ENCODE data around the gene RAD51B. TPM values are rescaled to one million over a fixed set of nuclear protein-coding genes. Genes with fewer than 3 reads are reported as not detected.

The RAD51B gene
- total RNA-seq, 1 experiment from 2014 or later, result 16.7 TPM

- no peak overlapping the region for H3K4ac ChIP-seq (ENCODE audit: low read depth, low read length)
- no peaks in the 10 kb centered on the region for H3K23me2 ChIP-seq (ENCODE audit: insufficient read length, low read depth, low read length, poor library complexity, severe bottlenecking)
- no peak overlapping the region for H2BK12ac ChIP-seq (ENCODE audit: insufficient read length, low read depth, low read length)
- H3K79me1 ChIP-seq (ENCODE audit: insufficient read depth, low read depth, low read length, poor library complexity, severe bottlenecking), result no peaks in the 10 kb centered on the region
- no peak overlapping the region for H3K14ac ChIP-seq (ENCODE audit: insufficient read depth, low read length)
- H3K56ac ChIP-seq (ENCODE audit: insufficient read length, low read depth, low read length), result no peak overlapping the region
- no peak overlapping the region for H2BK15ac ChIP-seq (ENCODE audit: low read depth, low read length)
- H3K4me1 Mint-ChIP-seq, result peaks cover 6 to 10% of the 10 kb centered on the region in 2 experiments; a peak in 2 of 4 replicates
- no peak overlapping the region for H3T11ph ChIP-seq (ENCODE audit: low read length)
- H3K36me3 Mint-ChIP-seq (ENCODE audit: insufficient read depth in 1 of 3, low read depth in 3 of 3), result no peaks in the 10 kb centered on the region
- no peak for DNase-seq
- no peak overlapping the region for H2BK120ac ChIP-seq (ENCODE audit: low read depth, low read length, poor library complexity, severe bottlenecking)
- peaks cover 2% of the 10 kb centered on the region for H3K27me3 Mint-ChIP-seq (ENCODE audit: low read depth)
- no peaks in the 10 kb centered on the region for H4K20me1 ChIP-seq (ENCODE audit: control insufficient read depth, insufficient read depth, insufficient read length)
- no peak overlapping the region for H3K4me2 ChIP-seq (ENCODE audit: insufficient read depth, insufficient read length, low read length)
- H3K9me3 Mint-ChIP-seq, result no peaks in the 10 kb centered on the region
- H3K23ac ChIP-seq (ENCODE audit: insufficient read length, low read depth, low read length), result no peak overlapping the region
- H3K27ac Mint-ChIP-seq, result no peak overlapping the region
- TF ChIP-seq CTCF (conservative IDR thresholded peaks at IDR 0.05), result no peak
- H4K5ac ChIP-seq (ENCODE audit: insufficient read length, low read depth, low read length), result no peak overlapping the region
- no peaks in the 10 kb centered on the region for H3K27me3 ChIP-seq (ENCODE audit: insufficient read depth, low read length)
- no peaks in the 10 kb centered on the region for H3K9me3 ChIP-seq (ENCODE audit: control insufficient read depth, low read depth, low read length)
- no peaks in the 10 kb centered on the region; the same call in 1 of the 2 replicates for H3K4me1 ChIP-seq (ENCODE audit: insufficient read depth, low read length)
- H2AFZ ChIP-seq (ENCODE audit: low read length), result no peak overlapping the region
- H3K9ac ChIP-seq (ENCODE audit: extremely low read depth, insufficient read length, low read length), result no peak overlapping the region
- no peak overlapping the region for H3K4me3 Mint-ChIP-seq
- no peak overlapping the region for H2BK20ac ChIP-seq (ENCODE audit: low read depth, low read length, poor library complexity, severe bottlenecking)
- no peak overlapping the region for H2AK5ac ChIP-seq (ENCODE audit: insufficient read length, low read length)
- no peak overlapping the region for H4K91ac ChIP-seq (ENCODE audit: insufficient read length, low read depth, low read length)
- no peak overlapping the region for H3K27ac ChIP-seq (ENCODE audit: insufficient read length, low read depth, low read length)
- H3K18ac ChIP-seq (ENCODE audit: insufficient read length, low read depth, low read length), result no peak overlapping the region
- H3K79me2 ChIP-seq (ENCODE audit: insufficient read depth, low read length), result no peaks in the 10 kb centered on the region
- no peak overlapping the region for H4K8ac ChIP-seq (replicated peaks; ENCODE audit: insufficient read length, low read depth, low read length)
- no CpG with 5 or more reads among the region's 8 CpGs for WGBS (ENCODE audit: extremely low coverage, insufficient read length, low lambda C conversion rate)
- H2BK5ac ChIP-seq (ENCODE audit: insufficient read length, low read length), result no peak overlapping the region
Observed at GRCh38 chr14:68379510-68380328, 560.1 kb downstream of the RAD51B start.
